GM12878 (cell line): ENCODE data around the gene ANKRD44. TPM values are rescaled to one million over a fixed set of nuclear protein-coding genes. Genes with fewer than 3 reads are reported as not detected.

Source experiments
- BHLHE40 ChIP-seq, 2 experiments: fragments of 450-650 bp in 1 of 2; IDR thresholded peaks; 2 replicates each; pipeline ENCODE4 v1.6.1; 2011 to 2017; ENCODE audit warnings: low read depth in 2 of 2, borderline replicate concordance in 1 of 2, improper control_type of control experiment in 1 of 2, low read length in 1 of 2, mild to moderate bottlenecking in 1 of 2
- EGR1 ChIP-seq, 2 experiments: IDR thresholded peaks; 1 replicate in 1 of 2; 2 replicates in 1 of 2; pipeline ENCODE4 v1.6.1; 2011 to 2012; ENCODE audit warnings: low read depth in 2 of 2, low read length in 2 of 2, borderline replicate concordance in 1 of 2, mild to moderate bottlenecking in 1 of 2, moderate library complexity in 1 of 2
- NR2F1 ChIP-seq: fragments of 450-650 bp; conservative IDR thresholded peaks from 2 replicates; pipeline ENCODE4 v1.6.1; 2017; ENCODE audit warnings: mild to moderate bottlenecking
- SREBF2 ChIP-seq: IDR thresholded peaks from 2 replicates; pipeline ENCODE4 v1.6.1; 2012; ENCODE audit warnings: mild to moderate bottlenecking, low read length
- TAF1 ChIP-seq: IDR thresholded peaks from 2 replicates; pipeline ENCODE4 v1.6.1; 2011; ENCODE audit warnings: mild to moderate bottlenecking, low read depth, low read length, borderline replicate concordance
- polyA plus RNA-seq, 11 experiments: library from polyadenylated mRNA; depleted of rRNA in 4 of 11; unstranded in 6 of 11; stranded (reverse) in 5 of 11; fragments of >200 nt; fragmentation: Nextera tagmentation in 4 of 11; fragmentation: Illumina TruSeq in 1 of 11; extraction: Ambion mirVana in 4 of 11; extraction: Trizol in 1 of 11; gene quantifications; 1 replicate in 1 of 11; 2 replicates in 10 of 11; pipeline versions ENCODE4 v1.2.1 to v1.2.3, GENCODE V29; 2011 to 2016; ENCODE audit warnings: inconsistent platforms in 2 of 11, missing spikeins in 2 of 11, low read depth in 1 of 11
- total RNA-seq, 4 experiments: library from RNA; depleted of rRNA in 3 of 4; stranded (reverse); fragments of >200 nt in 3 of 4; fragmentation: Illumina TruSeq in 1 of 4; extraction: Trizol in 1 of 4; gene quantifications; 2 replicates each; pipeline versions ENCODE4 v1.2.1 to v1.2.3, GENCODE V29; 2013 to 2021
- TF ChIP-seq, protein P1 (sequence below): IDR thresholded peaks from 2 replicates; pipeline ENCODE4 v1.6.1; 2012; ENCODE audit warnings: improper control_type of control experiment, low read depth, low read length; ENCODE audit not compliant: insufficient replicate concordance
- TF ChIP-seq, protein P2 (sequence below): IDR thresholded peaks from 2 replicates; pipeline ENCODE4 v1.6.1; 2012; ENCODE audit warnings: low read length, inconsistent platforms
- TF ChIP-seq, protein P3 (sequence below): fragments of 450-650 bp; formaldehyde crosslinking; IDR thresholded peaks from 2 replicates; pipeline ENCODE4 v1.5.0; 2022; ENCODE audit warnings: mild to moderate bottlenecking, missing genetic modification characterization

The ANKRD44 gene
- total and polyA plus RNA-seq, 10 of the 15 experiments (the other 5 are each of a cell fraction or from before 2014, with no cell fraction given): 19.1 to 99.1 (median 59.6) TPM

DNA sequence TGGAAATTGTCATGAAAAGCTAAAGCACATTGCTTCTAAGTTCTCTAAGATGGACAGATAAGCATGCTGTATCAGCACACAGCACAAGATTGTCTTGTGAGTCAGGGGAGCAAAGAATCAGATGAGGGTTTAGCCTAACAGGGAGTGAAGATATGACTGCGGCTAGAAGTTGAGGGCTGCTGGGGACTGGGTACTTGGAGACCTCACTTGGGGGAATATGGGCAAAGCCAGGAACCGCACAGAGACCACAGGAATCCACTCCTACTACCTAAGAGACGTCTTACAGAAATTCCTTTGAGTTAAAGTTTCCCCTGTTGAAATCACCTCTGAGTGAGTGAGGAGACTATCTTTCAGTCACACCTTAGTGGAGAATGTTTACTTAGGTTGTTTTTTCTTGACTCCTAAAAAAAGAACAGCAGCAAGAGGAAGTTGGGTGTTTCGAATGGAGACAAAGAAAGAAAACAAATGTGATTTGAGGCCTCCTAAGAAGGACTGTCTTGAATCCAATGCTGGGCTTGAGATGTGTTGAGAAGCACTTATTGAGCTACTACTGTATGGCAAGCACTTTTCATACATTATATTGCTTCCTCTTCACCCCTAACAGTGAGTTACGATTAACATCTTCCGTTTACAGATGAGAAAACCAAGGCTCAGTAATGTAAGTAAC is 100.7 kb downstream of the ANKRD44 start (continued):
- TF ChIP-seq, protein P1, sequence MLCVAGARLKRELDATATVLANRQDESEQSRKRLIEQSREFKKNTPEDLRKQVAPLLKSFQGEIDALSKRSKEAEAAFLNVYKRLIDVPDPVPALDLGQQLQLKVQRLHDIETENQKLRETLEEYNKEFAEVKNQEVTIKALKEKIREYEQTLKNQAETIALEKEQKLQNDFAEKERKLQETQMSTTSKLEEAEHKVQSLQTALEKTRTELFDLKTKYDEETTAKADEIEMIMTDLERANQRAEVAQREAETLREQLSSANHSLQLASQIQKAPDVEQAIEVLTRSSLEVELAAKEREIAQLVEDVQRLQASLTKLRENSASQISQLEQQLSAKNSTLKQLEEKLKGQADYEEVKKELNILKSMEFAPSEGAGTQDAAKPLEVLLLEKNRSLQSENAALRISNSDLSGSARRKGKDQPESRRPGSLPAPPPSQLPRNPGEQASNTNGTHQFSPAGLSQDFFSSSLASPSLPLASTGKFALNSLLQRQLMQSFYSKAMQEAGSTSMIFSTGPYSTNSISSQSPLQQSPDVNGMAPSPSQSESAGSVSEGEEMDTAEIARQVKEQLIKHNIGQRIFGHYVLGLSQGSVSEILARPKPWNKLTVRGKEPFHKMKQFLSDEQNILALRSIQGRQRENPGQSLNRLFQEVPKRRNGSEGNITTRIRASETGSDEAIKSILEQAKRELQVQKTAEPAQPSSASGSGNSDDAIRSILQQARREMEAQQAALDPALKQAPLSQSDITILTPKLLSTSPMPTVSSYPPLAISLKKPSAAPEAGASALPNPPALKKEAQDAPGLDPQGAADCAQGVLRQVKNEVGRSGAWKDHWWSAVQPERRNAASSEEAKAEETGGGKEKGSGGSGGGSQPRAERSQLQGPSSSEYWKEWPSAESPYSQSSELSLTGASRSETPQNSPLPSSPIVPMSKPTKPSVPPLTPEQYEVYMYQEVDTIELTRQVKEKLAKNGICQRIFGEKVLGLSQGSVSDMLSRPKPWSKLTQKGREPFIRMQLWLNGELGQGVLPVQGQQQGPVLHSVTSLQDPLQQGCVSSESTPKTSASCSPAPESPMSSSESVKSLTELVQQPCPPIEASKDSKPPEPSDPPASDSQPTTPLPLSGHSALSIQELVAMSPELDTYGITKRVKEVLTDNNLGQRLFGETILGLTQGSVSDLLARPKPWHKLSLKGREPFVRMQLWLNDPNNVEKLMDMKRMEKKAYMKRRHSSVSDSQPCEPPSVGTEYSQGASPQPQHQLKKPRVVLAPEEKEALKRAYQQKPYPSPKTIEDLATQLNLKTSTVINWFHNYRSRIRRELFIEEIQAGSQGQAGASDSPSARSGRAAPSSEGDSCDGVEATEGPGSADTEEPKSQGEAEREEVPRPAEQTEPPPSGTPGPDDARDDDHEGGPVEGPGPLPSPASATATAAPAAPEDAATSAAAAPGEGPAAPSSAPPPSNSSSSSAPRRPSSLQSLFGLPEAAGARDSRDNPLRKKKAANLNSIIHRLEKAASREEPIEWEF: no peak
- TF ChIP-seq SREBF2 (no peak), NR2F1 (no peak), EGR1 (IDR thresholded peaks at IDR 0.05; ENCODE audit: borderline replicate concordance in 1 of 2, low read depth in 2 of 2, low read length in 2 of 2) (no peak), TAF1 (no peak; the same call in 1 of the 2 replicates), BHLHE40 (IDR thresholded peaks at IDR 0.05; ENCODE audit: borderline replicate concordance in 1 of 2, low read depth in 2 of 2, low read length in 1 of 2) (no peak)
- TF ChIP-seq, protein P2, sequence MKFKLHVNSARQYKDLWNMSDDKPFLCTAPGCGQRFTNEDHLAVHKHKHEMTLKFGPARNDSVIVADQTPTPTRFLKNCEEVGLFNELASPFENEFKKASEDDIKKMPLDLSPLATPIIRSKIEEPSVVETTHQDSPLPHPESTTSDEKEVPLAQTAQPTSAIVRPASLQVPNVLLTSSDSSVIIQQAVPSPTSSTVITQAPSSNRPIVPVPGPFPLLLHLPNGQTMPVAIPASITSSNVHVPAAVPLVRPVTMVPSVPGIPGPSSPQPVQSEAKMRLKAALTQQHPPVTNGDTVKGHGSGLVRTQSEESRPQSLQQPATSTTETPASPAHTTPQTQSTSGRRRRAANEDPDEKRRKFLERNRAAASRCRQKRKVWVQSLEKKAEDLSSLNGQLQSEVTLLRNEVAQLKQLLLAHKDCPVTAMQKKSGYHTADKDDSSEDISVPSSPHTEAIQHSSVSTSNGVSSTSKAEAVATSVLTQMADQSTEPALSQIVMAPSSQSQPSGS: no peak
- TF ChIP-seq, protein P3, sequence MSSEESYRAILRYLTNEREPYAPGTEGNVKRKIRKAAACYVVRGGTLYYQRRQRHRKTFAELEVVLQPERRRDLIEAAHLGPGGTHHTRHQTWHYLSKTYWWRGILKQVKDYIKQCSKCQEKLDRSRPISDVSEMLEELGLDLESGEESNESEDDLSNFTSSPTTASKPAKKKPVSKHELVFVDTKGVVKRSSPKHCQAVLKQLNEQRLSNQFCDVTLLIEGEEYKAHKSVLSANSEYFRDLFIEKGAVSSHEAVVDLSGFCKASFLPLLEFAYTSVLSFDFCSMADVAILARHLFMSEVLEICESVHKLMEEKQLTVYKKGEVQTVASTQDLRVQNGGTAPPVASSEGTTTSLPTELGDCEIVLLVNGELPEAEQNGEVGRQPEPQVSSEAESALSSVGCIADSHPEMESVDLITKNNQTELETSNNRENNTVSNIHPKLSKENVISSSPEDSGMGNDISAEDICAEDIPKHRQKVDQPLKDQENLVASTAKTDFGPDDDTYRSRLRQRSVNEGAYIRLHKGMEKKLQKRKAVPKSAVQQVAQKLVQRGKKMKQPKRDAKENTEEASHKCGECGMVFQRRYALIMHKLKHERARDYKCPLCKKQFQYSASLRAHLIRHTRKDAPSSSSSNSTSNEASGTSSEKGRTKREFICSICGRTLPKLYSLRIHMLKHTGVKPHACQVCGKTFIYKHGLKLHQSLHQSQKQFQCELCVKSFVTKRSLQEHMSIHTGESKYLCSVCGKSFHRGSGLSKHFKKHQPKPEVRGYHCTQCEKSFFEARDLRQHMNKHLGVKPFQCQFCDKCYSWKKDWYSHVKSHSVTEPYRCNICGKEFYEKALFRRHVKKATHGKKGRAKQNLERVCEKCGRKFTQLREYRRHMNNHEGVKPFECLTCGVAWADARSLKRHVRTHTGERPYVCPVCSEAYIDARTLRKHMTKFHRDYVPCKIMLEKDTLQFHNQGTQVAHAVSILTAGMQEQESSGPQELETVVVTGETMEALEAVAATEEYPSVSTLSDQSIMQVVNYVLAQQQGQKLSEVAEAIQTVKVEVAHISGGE: no peak
